NAMALWA (cell line): Measurements from ENCODE around the gene OXNAD1.
A peak's percentile ranks its signal among the peaks of the same experiment; 100 is the strongest.
"Not testable (repeated sequence)": the region's sequence is repeated elsewhere in the genome, so short reads cannot be mapped to it uniquely, and the experiment has no call there.

ENCODE experiments used
- DNase-seq: peaks from one replicate; pipeline ENCODE4 v3.0.0-alpha.2; 2015; ENCODE audit warnings: low spot score

Gene OXNAD1

DNA sequence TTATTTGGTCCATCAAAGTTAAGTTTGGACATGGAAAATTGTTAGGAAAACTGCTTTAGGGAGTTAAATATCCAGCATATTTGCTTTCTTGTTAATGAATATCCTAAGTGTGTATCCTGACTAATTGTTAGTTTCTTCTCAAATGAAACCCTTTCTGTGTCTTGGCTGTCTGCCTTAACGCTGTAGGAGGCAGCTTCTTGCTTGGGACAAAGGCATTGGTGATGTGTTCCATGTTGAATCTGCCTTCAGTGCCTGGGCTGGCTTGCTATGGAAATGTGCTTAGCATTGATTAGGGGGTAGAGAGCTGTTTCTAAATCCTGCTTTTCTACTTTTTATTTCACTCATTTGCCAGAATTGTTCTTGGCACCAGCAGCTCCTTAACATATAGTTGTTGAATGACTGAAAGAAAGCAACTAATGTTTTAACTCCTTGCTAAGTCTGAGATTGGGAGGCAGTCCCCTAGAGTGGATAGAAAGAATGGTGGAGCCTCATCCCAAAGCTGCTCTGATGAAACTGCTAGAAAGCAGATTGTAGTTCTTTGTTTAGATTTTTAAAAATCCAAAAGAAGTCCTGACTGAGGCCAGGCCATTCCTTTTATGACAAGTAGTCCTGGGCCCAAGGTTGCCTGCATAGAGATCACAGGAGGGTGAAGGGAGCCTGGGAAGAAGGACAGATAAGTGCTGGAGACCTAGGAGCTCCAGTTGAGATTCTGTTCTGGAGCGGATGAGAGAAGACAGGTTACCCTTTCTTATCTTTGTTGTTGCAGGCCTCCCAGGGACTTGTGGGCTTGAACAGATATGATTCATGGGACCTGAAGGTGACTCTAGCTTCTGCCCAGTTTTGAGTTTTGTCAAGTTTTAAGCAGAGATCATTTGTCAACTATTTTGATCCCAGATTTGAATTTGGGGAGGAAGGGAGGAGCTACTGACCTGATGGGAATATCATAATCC, 39.3 kb downstream of the OXNAD1 start:
- no peak for DNase-seq

DNA sequence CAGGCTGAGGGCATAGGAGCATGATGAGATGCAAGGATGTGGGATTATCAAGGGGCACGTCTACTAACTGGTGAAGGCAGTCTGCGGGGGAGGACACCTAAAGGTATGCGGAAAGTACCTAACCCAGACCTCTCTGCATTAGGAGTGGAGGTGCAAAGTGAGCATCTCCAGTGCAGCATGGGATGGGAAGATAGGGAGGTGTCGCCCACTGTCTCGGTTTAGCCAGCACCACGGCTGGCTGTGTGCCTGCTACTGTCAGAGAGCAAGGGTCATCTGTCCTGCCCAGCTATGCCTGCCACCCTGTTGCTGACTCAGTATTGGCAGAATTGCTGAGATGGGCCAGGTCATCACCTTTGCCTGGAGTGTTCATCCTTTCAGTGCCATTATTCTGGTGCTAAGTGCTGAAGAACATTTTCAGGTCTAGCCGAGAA, 40.1 kb downstream of the OXNAD1 start:
- DNase-seq: no peak

- no peak for DNase-seq
Observed at GRCh38 chr3:16307832-16308531, 43.0 kb downstream of the OXNAD1 start.

GRCh38 chr3:16308727-16309126, 43.7 kb downstream of the OXNAD1 start:
- no peak for DNase-seq

DNA sequence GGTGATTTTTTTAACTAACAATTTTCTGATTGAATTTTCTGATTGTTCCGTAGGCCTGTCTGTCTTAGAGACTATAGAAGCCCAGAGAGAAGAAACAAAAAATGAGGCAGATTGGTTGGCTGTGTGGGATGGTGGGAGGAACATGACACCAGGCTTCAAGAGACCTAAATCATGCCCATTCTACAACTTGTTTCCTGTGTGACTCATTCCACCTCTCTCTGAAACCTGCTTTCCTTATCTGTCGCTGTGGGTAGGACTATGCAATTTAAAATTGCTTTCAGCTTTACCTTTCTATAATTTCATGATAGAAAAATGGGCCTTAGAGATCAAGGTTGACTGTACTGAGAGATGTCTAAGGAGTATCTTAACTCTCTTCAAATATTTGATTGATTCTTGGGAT, 44.5 kb downstream of the OXNAD1 start:
- no peak for DNase-seq

DNA sequence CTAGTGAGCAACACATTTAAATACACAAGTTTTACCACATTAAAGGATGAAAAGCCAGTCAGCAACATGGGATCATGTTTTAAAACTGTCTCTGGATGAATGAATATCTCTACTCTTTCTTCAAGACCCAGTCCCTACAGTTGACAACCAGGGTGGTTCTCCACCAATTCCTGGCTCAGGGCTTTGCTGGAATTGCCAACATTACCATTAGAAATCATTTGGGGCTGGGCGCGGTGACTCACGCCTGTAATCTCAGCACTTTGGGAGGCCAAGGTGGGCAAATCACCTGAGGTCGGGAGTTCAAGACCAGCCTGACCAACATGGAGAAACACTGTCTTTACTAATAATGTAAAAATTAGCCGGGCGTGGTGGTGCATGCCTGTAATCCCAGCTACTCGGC, 45.5 kb downstream of the OXNAD1 start:
- DNase-seq: not testable (repeated sequence)

DNA sequence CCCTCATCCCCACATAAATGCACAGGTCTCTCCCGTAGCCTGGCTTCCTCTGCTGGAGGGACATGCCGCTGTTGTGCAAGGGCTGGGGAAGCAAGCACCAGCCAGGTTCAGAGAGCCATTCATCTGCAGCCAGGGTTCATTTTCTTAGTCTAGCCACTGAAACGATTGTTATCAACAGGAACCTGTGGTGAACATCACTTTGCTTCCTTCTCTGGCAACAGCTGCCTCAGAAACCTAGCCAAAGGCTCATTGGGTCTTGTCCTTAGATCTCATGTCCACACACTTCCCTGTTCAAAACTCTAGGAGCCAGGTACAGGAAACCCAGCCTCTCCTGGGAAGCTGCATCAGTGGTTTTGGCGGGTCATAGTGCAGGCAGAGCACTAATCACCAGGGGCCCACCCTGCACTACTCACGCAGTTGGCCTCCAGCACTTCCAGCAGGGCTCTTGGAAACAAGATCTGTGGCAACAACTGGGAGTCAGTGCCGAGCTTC, 47.0 kb downstream of the OXNAD1 start:
- DNase-seq: no peak

GRCh38 chr3:16313886-16314645, 49.1 kb downstream of the OXNAD1 start:
- DNase-seq: no peak

GRCh38 chr3:16315623-16316022, 50.6 kb downstream of the OXNAD1 start:
- DNase-seq: no peak

- DNase-seq: no peak
Observed at GRCh38 chr3:16316396-16316795, 51.4 kb downstream of the OXNAD1 start.

DNA sequence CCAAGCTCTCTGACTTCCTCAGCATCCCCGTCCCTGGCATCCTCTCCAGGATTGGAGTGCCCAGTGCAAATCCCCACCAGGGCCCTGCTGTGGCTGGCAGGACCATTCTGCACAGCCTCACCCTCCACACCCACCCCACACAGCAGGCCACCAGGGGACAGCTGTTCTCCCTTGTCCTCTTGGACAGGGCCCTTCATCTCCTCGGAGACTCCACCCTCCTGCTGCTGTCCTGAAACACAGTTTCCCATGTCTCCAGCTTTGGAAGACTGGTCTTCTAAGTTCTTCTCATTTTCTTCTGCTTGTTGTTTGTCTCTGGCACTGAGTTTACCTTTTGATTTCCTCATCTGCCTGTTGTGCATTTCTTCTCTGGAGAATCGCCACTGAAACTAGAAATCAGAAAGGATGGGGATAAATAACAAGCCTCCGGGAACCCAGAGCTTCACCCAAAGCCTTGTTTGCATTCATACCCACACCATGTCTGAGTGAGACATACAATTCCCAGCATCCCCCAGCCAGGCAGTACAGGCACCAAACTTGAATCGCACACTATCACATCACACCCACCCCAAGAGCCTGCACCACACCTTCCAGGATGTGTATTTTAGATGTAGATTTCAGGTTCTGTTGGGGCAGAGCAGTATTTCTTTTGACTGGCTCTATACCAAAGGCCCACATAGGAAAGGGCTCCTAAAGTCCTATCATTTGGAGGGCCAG, 52.0 kb downstream of the OXNAD1 start:
- DNase-seq: no peak

GRCh38 chr3:16317561-16317945, 52.5 kb downstream of the OXNAD1 start:
- DNase-seq: no peak

DNA sequence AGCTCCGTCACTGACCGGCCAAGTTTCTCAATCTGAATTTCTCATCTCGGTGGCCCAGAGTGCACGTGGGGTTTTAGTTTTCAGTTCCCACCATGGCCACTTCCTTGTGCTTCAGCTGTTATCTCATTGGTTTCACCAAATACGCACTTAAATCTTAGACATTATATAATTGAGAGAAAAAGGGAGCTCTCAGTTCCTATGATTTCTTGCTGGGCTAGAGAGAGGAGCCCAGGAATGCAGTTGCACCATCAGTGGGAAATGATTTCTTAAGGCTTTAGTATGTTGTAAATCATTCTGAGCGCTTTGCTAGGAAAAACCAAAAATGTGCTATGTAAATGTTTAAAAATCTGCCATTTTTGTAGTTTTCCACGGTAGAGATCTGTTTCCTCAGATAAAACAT, 53.2 kb downstream of the OXNAD1 start:
- no peak for DNase-seq

GRCh38 chr3:16319307-16319706, 54.3 kb downstream of the OXNAD1 start:
- DNase-seq: peak; percentile 55

DNA sequence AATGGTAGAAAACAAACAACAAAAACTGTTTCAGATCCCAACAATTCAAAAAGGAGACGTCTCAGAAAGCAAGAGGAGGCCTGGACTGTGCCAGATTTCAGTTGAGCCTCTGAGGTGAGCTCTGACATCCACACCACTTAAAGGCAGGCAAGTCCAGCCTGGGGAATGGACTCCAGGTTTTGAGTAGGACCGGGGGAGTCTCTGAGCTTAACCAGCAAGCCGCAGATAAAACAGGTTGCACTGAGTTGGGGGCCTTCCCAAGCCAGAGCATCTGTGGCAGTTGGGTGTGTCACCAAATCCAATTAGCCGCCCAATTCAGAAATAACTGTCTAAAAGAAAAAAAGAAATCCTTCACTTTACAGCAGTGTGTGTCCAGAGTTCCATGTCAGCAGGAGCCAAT, 54.7 kb downstream of the OXNAD1 start:
- DNase-seq: no peak

- no peak for DNase-seq
Observed at GRCh38 chr3:16320711-16321110, 55.7 kb downstream of the OXNAD1 start.

- no peak for DNase-seq
Observed at GRCh38 chr3:16322189-16322588, 57.2 kb downstream of the OXNAD1 start.

- no peak for DNase-seq
Observed at GRCh38 chr3:16323737-16324136, 58.7 kb downstream of the OXNAD1 start.

DNA sequence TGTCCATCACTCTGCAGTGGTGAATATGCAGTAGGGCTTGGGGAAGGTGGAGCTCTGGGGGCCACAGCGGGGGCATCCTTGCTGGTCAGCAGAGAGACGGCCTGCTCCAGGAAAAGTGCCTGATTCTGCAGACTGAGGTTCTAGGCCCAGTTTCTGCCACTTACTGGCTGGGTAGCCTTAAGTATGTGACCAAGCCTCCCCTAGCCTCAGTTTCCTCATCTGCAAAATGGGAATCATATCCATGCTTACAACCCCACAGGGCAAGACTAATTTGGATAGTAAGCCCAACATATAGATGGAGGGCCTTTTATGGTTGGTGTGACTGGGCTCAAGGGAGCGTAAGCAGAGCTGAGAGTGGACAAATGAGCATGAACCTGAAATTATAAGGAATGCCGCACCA, 60.8 kb downstream of the OXNAD1 start:
- no peak for DNase-seq

- no peak for DNase-seq
Observed at GRCh38 chr3:16326724-16327349, 61.8 kb downstream of the OXNAD1 start.

GRCh38 chr3:16328124-16328523, 63.1 kb downstream of the OXNAD1 start:
- DNase-seq: no peak
